HCT116 (cell line): ENCODE data around the gene AAK1. TPM values are rescaled to one million over a fixed set of nuclear protein-coding genes. Genes with fewer than 3 reads are reported as not detected.

Experiments
- ATAC-seq: fragments of 200-7000 bp; cut with Tn5 transposase; 2 replicates; pipeline ENCODE4 v1.9.1; 2020; ENCODE audit warnings: mild to moderate bottlenecking, moderate library complexity
- BruUV-seq: library from RNA; stranded (reverse); fragments of 400-500 nt; replicated peaks from 2 replicates; lab custom pipeline; 2021; lab: Mats Ljungman, UMichigan
- CTCF ChIA-PET: fragments of 300-600 bp; sonication (Branson Sonifier 250); formaldehyde crosslinking; loops from one replicate; lab custom pipeline; 2021; ENCODE audit warnings: antibody characterized with exemption; lab: Charles Lee
- POLR2A ChIA-PET: fragments of 300-600, 350-600 bp; sonication (Branson Sonifier 250); formaldehyde crosslinking; loops from one replicate; lab custom pipeline; 2021; ENCODE audit warnings: antibody characterized with exemption; lab: Charles Lee
- RAD21 ChIA-PET, 2 experiments: fragments of 300-600 bp; sonication (Branson Sonifier 250); formaldehyde crosslinking; loops; one replicate each; lab custom pipeline; 2023; ENCODE audit warnings: low total read pairs in 2 of 2; ENCODE audit not compliant: uncharacterized antibody in 2 of 2, unreplicated experiment in 2 of 2, low non-redundant PET in 1 of 2; lab: Charles Lee
- DNase-seq: peaks from one replicate; pipeline ENCODE4 v3.0.0-alpha.2; 2010; ENCODE audit warnings: low read depth, low spot score
- H2AFZ ChIP-seq: fragments of 200-600 bp; shearing (Covaris generic), sonication (generic); 2 replicates; pipeline ENCODE4 v1.6.1; 2017; ENCODE audit warnings: low read depth, mixed run types, mixed read lengths, antibody characterized with exemption, low read length; ENCODE audit not compliant: poor library complexity, severe bottlenecking
- H3K27ac ChIP-seq: 2 replicates; pipeline ENCODE4 v1.5.1; 2012; ENCODE audit warnings: low read depth, low read length
- H3K27me3 ChIP-seq: fragments of 200-600 bp; sonication (generic); 2 replicates; pipeline ENCODE4 v1.6.1; 2016; ENCODE audit warnings: mixed run types, low read length, mixed read lengths; ENCODE audit not compliant: insufficient read depth
- H3K36me3 ChIP-seq, 2 experiments: fragments of 200-500 bp in 1 of 2; fragments of 200-600 bp in 1 of 2; sonication (Bioruptor generic) in 1 of 2; sonication (generic) in 1 of 2; 2 replicates each; pipeline versions ENCODE4 v1.5.1 to v1.6.1; 2014 to 2016; ENCODE audit warnings: low read length in 2 of 2, inconsistent platforms in 1 of 2, mixed read lengths in 1 of 2, mixed run types in 1 of 2; ENCODE audit not compliant: insufficient read depth in 2 of 2, control insufficient read depth in 1 of 2
- H3K4me1 ChIP-seq, 2 experiments: fragments of 200-600 bp in 1 of 2; sonication (generic) in 1 of 2; 2 replicates each; pipeline versions ENCODE4 v1.5.1 to v1.6.1; 2012 to 2017; ENCODE audit warnings: low read length in 2 of 2, inconsistent platforms in 1 of 2, mild to moderate bottlenecking in 1 of 2, mixed read lengths in 1 of 2, mixed run types in 1 of 2, moderate library complexity in 1 of 2; ENCODE audit not compliant: insufficient read depth in 2 of 2, control insufficient read depth in 1 of 2
- H3K4me2 ChIP-seq: fragments of 200-600 bp; sonication (generic); 2 replicates; pipeline ENCODE4 v1.6.1; 2017; ENCODE audit warnings: mixed run types, low read length, mixed read lengths
- H3K4me3 ChIP-seq, 2 experiments: fragments of 200-600 bp in 1 of 2; sonication (generic) in 1 of 2; replicated peaks in 1 of 2; 2 replicates each; pipeline ENCODE4 v1.5.1; 2011 to 2016; ENCODE audit warnings: low read length in 2 of 2, control low read depth in 1 of 2, low read depth in 1 of 2, mild to moderate bottlenecking in 1 of 2, mixed read lengths in 1 of 2, mixed run types in 1 of 2
- H3K79me2 ChIP-seq: fragments of 200-600 bp; sonication (generic); 2 replicates; pipeline ENCODE4 v1.6.1; 2017; ENCODE audit warnings: mild to moderate bottlenecking, mixed run types, low read length, moderate library complexity, mixed read lengths; ENCODE audit not compliant: insufficient read depth
- H3K9ac ChIP-seq: fragments of 200-600 bp; sonication (generic); 2 replicates; pipeline ENCODE4 v1.6.1; 2016; ENCODE audit warnings: low read length, mixed read lengths
- H3K9me2 ChIP-seq: fragments of 200-600 bp; sonication (generic), shearing (Covaris generic); 2 replicates; pipeline ENCODE4 v1.6.1; 2017; ENCODE audit warnings: mixed run types, mild to moderate bottlenecking, moderate library complexity; ENCODE audit not compliant: insufficient read depth
- H3K9me3 ChIP-seq, 2 experiments: fragments of 200-500 bp in 1 of 2; fragments of 200-600 bp in 1 of 2; sonication (Bioruptor generic) in 1 of 2; sonication (generic) in 1 of 2; 2 replicates each; pipeline ENCODE4 v1.6.1; 2014 to 2017; ENCODE audit warnings: low read length in 2 of 2, mixed read lengths in 2 of 2, inconsistent platforms in 1 of 2, low read depth in 1 of 2, mild to moderate bottlenecking in 1 of 2, mixed run types in 1 of 2, moderate library complexity in 1 of 2; ENCODE audit not compliant: control insufficient read depth in 1 of 2, insufficient read depth in 1 of 2
- H4K20me1 ChIP-seq: fragments of 200-600 bp; sonication (generic), shearing (Covaris generic); 2 replicates; pipeline ENCODE4 v1.6.1; 2017; ENCODE audit warnings: mixed run types, mild to moderate bottlenecking, moderate library complexity; ENCODE audit not compliant: insufficient read depth
- CEBPB ChIP-seq: IDR thresholded peaks from 2 replicates; pipeline ENCODE4 v1.6.1; 2012; ENCODE audit warnings: low read depth
- EZH2phosphoT487 ChIP-seq: fragments of 200-600 bp; IDR thresholded peaks from 2 replicates; pipeline ENCODE4 v1.6.1; 2018; ENCODE audit warnings: antibody characterized with exemption, borderline replicate concordance
- FOSL1 ChIP-seq: IDR thresholded peaks from 2 replicates; pipeline ENCODE4 v1.6.1; 2012; ENCODE audit warnings: low read depth
- JUND ChIP-seq: IDR thresholded peaks from 2 replicates; pipeline ENCODE4 v1.6.1; 2012
- POLR2A ChIP-seq: IDR thresholded peaks from 2 replicates; pipeline ENCODE4 v1.7.0; 2011; ENCODE audit warnings: borderline replicate concordance; ENCODE audit not compliant: insufficient read depth, insufficient read length; ENCODE audit errors: extremely low read depth
- POLR2AphosphoS5 ChIP-seq: IDR thresholded peaks from 2 replicates; pipeline ENCODE4 v1.6.1; 2011; ENCODE audit warnings: mild to moderate bottlenecking, low read depth, low read length, moderate library complexity
- RAD21 ChIP-seq: IDR thresholded peaks from 2 replicates; pipeline ENCODE4 v1.6.1; 2012; ENCODE audit warnings: low read depth, mild to moderate bottlenecking
- SIN3A ChIP-seq: IDR thresholded peaks from 2 replicates; pipeline ENCODE4 v1.6.1; 2012; ENCODE audit warnings: low read depth
- SP1 ChIP-seq: IDR thresholded peaks from 2 replicates; pipeline ENCODE4 v1.6.1; 2012; ENCODE audit warnings: low read depth
- SRF ChIP-seq: IDR thresholded peaks from 2 replicates; pipeline ENCODE4 v1.6.1; 2012; ENCODE audit warnings: low read depth
- TCF7L2 ChIP-seq: IDR thresholded peaks from 2 replicates; pipeline ENCODE4 v1.7.0; 2011; ENCODE audit warnings: borderline replicate concordance, inconsistent platforms; ENCODE audit not compliant: insufficient read depth, insufficient read length; ENCODE audit errors: extremely low read depth
- YY1 ChIP-seq: IDR thresholded peaks from 2 replicates; pipeline ENCODE4 v1.6.1; 2011; ENCODE audit warnings: low read length, low read depth, moderate library complexity, mild to moderate bottlenecking; ENCODE audit not compliant: insufficient replicate concordance; ENCODE audit errors: extremely low read depth
- ZNF274 ChIP-seq: fragments of 200-500 bp; sonication (Bioruptor generic); IDR thresholded peaks from 2 replicates; pipeline ENCODE4 v1.6.1; 2014; ENCODE audit warnings: mild to moderate bottlenecking, low read depth, low read length, inconsistent platforms
- intact Hi-C: fragments of 100-400 bp; cut with micrococcal nuclease; formaldehyde crosslinking; loops from 2 replicates; pipeline ENCODE4 v1.10.0; 2022
- total RNA-seq: library from RNA; stranded (reverse); gene quantifications from one replicate; pipeline ENCODE4 v1.2.1, GENCODE V29; 2021; ENCODE audit not compliant: unreplicated experiment
- TF ChIP-seq, protein P1 (sequence below): IDR thresholded peaks from 2 replicates; pipeline ENCODE4 v1.6.1; 2012
- TF ChIP-seq, protein P2 (sequence below): IDR thresholded peaks from 2 replicates; pipeline ENCODE4 v1.6.1; 2012; ENCODE audit warnings: low read depth

AAK1 gene
- total RNA-seq, 1 experiment from 2014 or later = 32.0 TPM

DNA sequence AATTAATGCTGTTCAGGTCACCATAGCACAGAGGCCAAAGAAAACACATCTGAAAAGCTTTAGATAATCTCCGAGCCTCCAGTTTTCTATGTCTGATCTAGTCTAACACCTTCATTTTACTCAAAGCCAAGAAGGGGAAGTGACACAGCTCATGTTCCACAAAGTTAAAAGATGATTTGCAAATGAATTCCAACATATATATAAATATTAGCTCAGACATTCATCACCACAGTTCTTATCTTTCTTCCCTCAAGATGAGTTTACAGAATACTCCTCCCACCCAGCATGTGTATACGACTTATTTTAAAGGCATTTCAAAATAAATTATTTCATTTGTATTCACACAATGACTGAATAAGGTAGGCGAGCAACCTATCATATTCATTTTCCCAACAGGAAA is 82.4 kb downstream of the AAK1 start:
- Histone ChIP-seq H3K36me3 (no peaks in the 10 kb centered on the region), H3K4me1 (peaks cover 0 to 4% of the 10 kb centered on the region in 2 experiments; a peak in 1 of 4 replicates), H2AFZ (no peak overlapping the region), H3K9me3 (no peaks in the 10 kb centered on the region), H3K9me2 (no peaks in the 10 kb centered on the region), H3K4me3 (no peak overlapping the region), H3K79me2 (no peaks in the 10 kb centered on the region; the same call in 1 of the 2 replicates)
- ATAC-seq = no peak
- RAD21 ChIA-PET = no interaction called here
- BruUV-seq = no TSS peak
- no peak for DNase-seq
- TF ChIP-seq YY1 = no peak
- TF ChIP-seq JUND = no peak
- TF ChIP-seq, all 23 proteins: peak for 0
- ChIA-PET POLR2A (interaction anchor here (1.2 kb wide), 1 partner anchor 83 kb away, joined by 3 read pairs; no protein-coding TSS in a partner anchor), CTCF (interaction anchor here (0.6 to 1.8 kb wide), 5 partner anchors 17 to 256 kb away, joined by 3 to 9 read pairs (median 4); no protein-coding TSS in a partner anchor)
- Histone ChIP-seq H3K27ac (no peak overlapping the region), H3K27me3 (no peaks in the 10 kb centered on the region), H3K4me2 (no peak overlapping the region), H3K9ac (no peak overlapping the region), H4K20me1 (no peaks in the 10 kb centered on the region)
- intact Hi-C loops = no loop called here

- H3K9me3 ChIP-seq = no peaks in the 10 kb centered on the region
- peaks cover 0 to 4% of the 10 kb centered on the region in 2 experiments; a peak in 1 of 4 replicates for H3K4me1 ChIP-seq
- POLR2A ChIA-PET = no interaction called here
- H3K4me3 ChIP-seq = no peak overlapping the region
- RAD21 ChIA-PET = interaction anchor here in 1 of 2 experiments (0.5 kb wide), 1 partner anchor 154 kb away, joined by 3 read pairs; no protein-coding TSS in a partner anchor
- no peak for DNase-seq
- no peak overlapping the region for H3K4me2 ChIP-seq
- H2AFZ ChIP-seq = no peak overlapping the region
- BruUV-seq = no TSS peak
- intact Hi-C loops = no loop called here
- CTCF ChIA-PET = interaction anchor here (1.7 to 1.8 kb wide), 3 partner anchors 18 to 164 kb away, joined by 4 to 9 read pairs (median 8); no protein-coding TSS in a partner anchor
- ATAC-seq = no peak
- no peaks in the 10 kb centered on the region for H3K27me3 ChIP-seq
- no peak overlapping the region for H3K9ac ChIP-seq
- H3K9me2 ChIP-seq = no peaks in the 10 kb centered on the region
- H4K20me1 ChIP-seq = no peaks in the 10 kb centered on the region
- no peaks in the 10 kb centered on the region for H3K36me3 ChIP-seq
- H3K79me2 ChIP-seq = no peaks in the 10 kb centered on the region
- no peak overlapping the region for H3K27ac ChIP-seq
- TF ChIP-seq ZNF274 (no peak), FOSL1 (no peak), SIN3A (no peak), TCF7L2 (no peak), CEBPB (no peak), POLR2A (no peak), EZH2phosphoT487 (no peak), SP1 (no peak), SRF (no peak), RAD21 (no peak), POLR2AphosphoS5 (no peak), YY1 (no peak)
- TF ChIP-seq, protein P1, sequence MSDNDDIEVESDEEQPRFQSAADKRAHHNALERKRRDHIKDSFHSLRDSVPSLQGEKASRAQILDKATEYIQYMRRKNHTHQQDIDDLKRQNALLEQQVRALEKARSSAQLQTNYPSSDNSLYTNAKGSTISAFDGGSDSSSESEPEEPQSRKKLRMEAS = no peak
- TF ChIP-seq, protein P2, sequence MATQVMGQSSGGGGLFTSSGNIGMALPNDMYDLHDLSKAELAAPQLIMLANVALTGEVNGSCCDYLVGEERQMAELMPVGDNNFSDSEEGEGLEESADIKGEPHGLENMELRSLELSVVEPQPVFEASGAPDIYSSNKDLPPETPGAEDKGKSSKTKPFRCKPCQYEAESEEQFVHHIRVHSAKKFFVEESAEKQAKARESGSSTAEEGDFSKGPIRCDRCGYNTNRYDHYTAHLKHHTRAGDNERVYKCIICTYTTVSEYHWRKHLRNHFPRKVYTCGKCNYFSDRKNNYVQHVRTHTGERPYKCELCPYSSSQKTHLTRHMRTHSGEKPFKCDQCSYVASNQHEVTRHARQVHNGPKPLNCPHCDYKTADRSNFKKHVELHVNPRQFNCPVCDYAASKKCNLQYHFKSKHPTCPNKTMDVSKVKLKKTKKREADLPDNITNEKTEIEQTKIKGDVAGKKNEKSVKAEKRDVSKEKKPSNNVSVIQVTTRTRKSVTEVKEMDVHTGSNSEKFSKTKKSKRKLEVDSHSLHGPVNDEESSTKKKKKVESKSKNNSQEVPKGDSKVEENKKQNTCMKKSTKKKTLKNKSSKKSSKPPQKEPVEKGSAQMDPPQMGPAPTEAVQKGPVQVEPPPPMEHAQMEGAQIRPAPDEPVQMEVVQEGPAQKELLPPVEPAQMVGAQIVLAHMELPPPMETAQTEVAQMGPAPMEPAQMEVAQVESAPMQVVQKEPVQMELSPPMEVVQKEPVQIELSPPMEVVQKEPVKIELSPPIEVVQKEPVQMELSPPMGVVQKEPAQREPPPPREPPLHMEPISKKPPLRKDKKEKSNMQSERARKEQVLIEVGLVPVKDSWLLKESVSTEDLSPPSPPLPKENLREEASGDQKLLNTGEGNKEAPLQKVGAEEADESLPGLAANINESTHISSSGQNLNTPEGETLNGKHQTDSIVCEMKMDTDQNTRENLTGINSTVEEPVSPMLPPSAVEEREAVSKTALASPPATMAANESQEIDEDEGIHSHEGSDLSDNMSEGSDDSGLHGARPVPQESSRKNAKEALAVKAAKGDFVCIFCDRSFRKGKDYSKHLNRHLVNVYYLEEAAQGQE = no peak
Observed at GRCh38 chr2:69560147-69560482, 83.4 kb downstream of the AAK1 start.
